Epithelial cell of proximal tubule (primary cell): ENCODE data around the gene BLMH. TPM values are rescaled to one million over a fixed set of nuclear protein-coding genes. Genes with fewer than 3 reads are reported as not detected.

Source experiments
- DNase-seq: peaks from one replicate; pipeline ENCODE4 v3.0.0-alpha.2; 2011; ENCODE audit warnings: low read depth
- H3K4me3 ChIP-seq: 2 replicates; pipeline ENCODE4 v1.5.1; 2011; ENCODE audit warnings: low read depth, mild to moderate bottlenecking, low read length
- CTCF ChIP-seq: conservative IDR thresholded peaks from 2 replicates; pipeline ENCODE4 v1.5.1; 2012; ENCODE audit warnings: low read depth, mild to moderate bottlenecking, low read length
- total RNA-seq: library from RNA; depleted of rRNA; stranded (reverse); fragments of >200 nt; gene quantifications from 2 replicates; pipeline ENCODE4 v1.2.3, GENCODE V29; 2015

Gene BLMH
- total RNA-seq, 1 donor from 2014 or later = 16.8 TPM

- no peak overlapping the region for H3K4me3 ChIP-seq
- no peak for DNase-seq
- TF ChIP-seq CTCF = no peak
Measured at GRCh38 chr17:30220414-30220813, 71.3 kb downstream of the BLMH start.

- TF ChIP-seq CTCF = no peak
- DNase-seq = no peak
- H3K4me3 ChIP-seq = no peak overlapping the region
Measured at GRCh38 chr17:30219833-30220232, 71.9 kb downstream of the BLMH start.

GRCh38 chr17:30219315-30219714, 72.4 kb downstream of the BLMH start:
- TF ChIP-seq CTCF = no peak
- no peak overlapping the region for H3K4me3 ChIP-seq
- no peak for DNase-seq

- DNase-seq = no peak
- no peak for TF ChIP-seq CTCF
- H3K4me3 ChIP-seq = no peak overlapping the region
Measured at GRCh38 chr17:30218799-30219198, 72.9 kb downstream of the BLMH start.

GRCh38 chr17:30217746-30218245, 73.9 kb downstream of the BLMH start:
- no peak overlapping the region for H3K4me3 ChIP-seq
- TF ChIP-seq CTCF = no peak
- DNase-seq = no peak

- no peak for TF ChIP-seq CTCF
- no peak for DNase-seq
- H3K4me3 ChIP-seq = no peak overlapping the region
Measured at GRCh38 chr17:30217054-30217453, 74.7 kb downstream of the BLMH start.

GRCh38 chr17:30212750-30213149, 79.0 kb downstream of the BLMH start:
- no peak for DNase-seq
- H3K4me3 ChIP-seq = no peak overlapping the region
- no peak for TF ChIP-seq CTCF
